Anterior cingulate cortex (tissue), 58 donors: ENCODE results near the gene PRMT9.

Experiments
- DNase-seq, 58 donors: peaks; one replicate each; lab custom pipeline; 2025; lab: John Stamatoyannopoulos, UW

The PRMT9 gene

DNA sequence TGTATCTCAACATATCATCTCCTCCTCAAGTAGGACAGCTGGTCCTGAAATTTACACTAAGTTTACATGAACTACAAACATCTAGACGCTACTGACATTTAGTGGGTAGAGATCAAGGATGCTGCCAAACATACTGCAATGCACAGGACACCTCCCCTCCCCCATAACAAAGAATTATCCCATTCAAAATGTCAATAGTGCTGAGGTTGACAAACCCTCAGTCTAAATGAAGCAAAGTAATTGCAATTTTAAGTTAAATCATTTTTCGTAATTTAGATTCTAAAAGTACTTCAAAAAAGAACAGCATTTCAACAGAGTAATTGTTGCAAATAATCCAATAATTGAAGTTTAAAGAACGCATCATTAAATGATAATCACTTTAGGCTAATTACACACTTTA is 1.2 kb downstream of the PRMT9 start:
- no peak for DNase-seq

DNA sequence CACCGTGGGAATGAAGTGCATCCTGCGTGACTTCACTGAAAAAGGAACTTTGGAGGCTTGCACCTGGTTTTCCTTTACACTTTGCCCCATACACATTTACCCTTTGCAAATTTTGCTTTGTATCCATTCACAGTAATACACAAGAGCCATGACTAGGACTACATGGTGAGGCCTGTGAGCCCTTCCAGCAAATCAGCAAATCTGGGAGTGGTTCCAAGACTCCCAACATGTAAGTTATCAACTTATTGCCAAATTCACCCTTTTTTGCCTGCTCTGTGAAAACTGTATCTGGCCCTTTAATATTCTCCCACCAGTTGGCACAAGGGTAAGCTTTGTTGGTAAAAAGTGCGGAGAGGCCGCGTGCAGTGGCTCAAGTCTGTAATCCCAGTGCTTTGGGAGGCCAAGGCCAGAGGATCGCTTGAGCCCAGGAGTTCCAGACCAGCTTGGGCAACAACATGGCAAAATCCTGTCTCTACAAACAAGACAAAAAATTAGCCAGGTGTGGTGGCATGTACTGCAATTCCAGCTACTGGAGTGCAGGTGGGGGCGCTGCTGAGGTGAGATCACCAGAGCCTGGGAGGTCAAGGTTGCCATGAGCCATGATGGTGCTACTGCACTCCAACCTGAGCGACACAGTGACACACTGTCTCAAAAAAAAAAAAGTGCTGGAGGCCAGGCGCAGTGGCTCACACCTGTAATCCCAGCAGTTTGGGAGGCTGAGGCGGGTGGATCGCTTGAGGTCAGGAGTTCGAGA is 5.0 kb downstream of the PRMT9 start:
- DNase-seq: no peak

DNA sequence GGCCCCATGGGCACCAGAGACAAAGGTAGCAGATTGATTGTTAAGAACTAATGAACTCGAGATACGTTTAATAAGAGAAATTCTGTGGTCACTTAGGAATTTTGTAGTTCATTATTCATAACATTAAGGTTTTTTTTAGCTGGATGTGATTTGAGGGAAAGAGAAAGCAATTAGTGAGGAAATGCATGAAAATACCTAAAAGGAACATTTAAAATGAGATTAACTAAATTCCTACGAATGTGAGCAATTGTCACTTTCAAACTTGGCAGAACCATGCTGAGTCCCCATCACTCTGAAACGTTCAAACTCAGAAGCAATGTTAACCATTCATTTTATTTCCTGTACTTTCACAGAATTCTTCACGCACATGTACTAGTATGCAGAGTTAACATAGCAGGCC is 5.9 kb downstream of the PRMT9 start:
- no peak for DNase-seq

DNA sequence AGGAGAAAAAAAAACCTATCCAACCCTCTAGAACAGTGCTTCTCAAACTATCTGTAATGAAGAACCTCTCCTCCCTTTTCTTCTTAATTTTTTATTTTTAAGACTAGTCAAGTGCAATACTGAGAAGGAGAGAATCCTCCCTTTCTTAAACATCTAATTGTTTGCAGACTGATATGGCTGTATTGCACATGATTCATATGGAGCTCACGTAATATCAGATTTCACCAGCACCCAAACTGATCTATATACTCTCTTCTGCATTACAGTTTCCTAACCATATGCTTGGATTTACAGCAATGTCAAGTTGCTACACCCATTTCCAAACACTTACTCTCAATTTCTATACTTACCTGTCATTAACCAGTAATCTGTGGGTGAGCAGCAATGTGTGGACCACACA is 9.5 kb downstream of the PRMT9 start:
- no peak for DNase-seq

DNA sequence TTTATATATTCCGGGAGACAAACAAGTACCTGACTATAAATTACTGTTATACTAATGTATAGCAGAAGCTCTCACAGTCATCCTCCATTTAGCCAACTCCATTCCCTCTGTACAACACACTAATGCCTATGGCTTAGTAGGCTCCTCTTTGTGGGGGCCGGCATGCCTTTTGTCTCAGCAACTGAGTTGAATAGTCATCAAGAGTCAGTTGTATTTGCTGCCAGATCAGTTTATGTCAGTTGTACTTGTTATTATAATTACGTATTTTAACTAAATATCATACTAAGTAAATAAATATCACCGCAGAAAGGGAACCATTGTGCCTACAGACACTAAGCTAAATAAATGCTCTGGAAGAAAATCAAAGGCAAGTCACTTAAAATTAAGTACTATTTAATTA is 9.9 kb downstream of the PRMT9 start:
- no peak for DNase-seq

DNA sequence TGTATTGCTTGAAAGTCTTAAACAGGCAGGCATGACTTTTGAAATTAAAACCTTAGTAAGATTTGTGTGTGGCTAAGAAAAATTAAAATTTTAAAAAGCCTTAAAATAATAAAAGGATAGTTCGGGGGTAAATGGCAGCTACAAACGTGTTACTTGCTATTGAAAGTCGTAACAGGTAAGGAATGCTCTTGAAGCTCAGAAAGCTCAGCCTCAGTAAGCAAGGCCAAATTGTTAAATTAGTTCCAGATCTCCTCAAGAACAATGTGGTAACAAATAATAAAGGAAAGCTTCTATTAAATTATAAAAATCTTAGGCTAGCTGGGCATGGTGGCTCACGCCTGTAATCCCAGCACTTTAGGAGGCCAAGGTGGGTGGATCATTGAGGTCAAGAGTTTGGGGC is 25.5 kb downstream of the PRMT9 start:
- no peak for DNase-seq

DNA sequence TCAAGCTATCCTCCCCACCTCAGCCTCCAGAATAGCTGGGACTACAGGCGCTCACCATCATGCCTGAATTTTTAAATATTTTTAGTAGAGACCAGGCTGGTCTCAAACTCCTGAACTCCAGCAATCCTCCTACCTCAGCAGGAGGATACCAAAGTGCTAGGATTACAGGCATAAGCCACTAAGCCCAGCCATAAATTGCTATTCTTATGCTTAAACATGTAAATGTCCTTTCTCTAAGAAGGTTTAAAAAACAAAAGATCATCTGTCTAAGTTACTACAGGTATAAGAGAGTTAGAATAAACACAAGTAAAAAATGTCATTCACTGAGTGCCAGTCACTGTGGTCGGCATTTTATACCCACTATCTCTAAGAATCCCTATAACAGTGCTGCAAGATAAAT is 28.3 kb downstream of the PRMT9 start:
- no peak for DNase-seq

DNA sequence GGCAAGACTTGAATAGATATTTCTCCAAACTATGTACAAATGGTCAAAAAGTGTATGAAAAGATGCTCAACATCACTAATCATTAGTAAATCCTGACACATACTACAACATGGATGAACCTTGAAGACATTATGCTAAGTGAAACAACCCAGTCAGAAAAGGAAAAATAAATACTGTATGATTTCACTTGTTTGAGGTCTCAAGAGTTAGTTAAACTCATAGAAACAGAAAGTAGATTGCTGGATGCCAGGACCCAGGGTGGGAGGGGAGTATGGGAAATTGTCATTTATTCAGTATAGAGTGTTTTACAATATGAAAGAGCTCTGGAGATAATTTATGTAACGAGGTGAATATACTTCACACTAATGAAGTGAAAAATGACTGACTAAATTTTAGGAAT is 32.4 kb downstream of the PRMT9 start:
- DNase-seq: no peak

DNA sequence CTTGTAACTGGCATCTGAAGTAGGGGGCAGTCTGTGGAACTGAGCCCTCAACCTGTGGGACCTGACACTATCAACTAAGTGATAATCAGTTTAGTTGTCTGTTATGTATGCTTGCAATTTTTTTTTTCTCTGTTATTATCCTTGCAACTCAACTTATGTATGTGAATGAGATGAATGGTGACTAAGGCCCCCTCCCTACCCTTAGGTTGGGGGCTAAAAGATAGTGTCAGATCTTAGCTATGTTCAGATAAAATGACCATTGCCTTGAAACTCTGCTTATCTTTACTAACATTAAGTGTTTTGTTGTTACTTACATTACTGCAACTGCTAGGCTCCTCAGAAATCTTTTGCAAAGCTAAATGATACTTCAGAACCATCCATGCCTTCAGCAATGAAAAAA is 35.3 kb downstream of the PRMT9 start:
- no peak for DNase-seq

DNA sequence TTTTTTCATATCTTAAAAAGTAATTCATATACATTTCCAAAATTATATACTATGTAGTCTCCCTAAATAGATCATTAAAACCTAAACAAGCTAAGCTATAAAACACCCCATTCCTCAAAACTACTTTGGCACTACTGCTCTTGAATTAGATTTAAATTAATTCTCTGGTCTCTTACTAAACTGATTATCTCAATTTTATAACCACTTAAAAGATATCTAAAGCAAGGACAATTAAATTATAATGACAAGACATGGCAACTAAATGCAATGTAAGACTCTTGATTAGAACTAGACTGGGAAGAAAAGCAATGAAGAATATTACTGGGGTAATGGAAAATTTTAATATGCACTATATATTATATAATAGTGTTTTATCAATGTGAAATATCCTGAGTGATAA is 38.9 kb downstream of the PRMT9 start:
- DNase-seq: no peak

DNA sequence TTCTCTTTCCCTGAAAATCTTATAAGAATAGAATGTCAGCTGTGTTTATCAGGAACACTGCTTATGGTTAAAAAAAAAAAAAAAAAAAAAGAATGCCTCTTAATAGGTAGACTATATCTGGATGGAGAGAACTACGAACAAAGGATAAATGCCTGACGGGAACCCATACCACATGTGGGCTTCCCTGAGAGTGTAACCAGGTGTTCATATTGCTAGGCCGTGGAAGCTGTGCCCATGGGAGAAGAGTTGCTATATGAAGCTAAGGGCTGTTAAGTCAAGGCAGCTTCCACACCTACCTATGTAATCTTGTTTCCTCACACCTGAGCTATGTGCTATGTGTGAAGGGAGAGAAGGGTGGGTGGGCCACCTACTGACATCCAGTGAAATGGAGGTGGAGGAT is 39.5 kb downstream of the PRMT9 start:
- no peak for DNase-seq

DNA sequence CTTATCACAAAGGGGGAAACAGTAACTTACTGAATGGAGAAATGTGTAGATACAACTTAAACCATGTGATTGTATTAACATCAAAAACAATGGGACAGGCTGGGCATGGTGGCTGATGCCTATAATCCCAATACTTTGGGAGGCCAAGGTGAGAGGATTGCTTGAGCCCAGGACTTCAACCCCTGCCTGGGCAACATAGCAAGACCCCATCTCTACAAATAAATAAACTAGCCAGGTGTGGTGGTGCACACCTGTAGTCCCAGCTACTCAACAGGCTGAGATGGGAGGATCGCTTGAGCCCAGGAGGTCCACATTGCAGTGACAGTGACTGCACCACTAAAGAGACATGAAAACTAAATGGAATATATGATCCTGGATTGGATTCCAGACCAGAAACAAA is 40.3 kb downstream of the PRMT9 start:
- DNase-seq: no peak

DNA sequence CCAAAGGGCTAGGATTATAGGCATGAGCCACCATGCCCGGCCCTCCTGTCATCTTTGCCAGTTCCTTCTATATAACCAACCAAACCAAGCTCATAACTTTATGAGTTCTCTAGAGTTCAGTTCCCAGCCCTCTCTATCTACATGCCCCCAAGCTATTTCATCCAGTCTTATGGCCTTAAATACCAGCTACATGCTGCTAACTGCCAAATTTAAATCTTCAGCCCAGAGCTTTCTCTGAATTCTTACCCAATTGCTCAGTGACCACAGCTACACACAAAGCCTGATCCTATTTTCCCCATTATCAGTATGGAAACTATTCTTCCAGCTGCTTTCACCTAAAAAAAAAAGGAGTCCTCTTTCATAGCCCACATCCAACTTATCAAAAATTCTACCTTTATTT is 43.6 kb downstream of the PRMT9 start:
- DNase-seq: no peak

DNA sequence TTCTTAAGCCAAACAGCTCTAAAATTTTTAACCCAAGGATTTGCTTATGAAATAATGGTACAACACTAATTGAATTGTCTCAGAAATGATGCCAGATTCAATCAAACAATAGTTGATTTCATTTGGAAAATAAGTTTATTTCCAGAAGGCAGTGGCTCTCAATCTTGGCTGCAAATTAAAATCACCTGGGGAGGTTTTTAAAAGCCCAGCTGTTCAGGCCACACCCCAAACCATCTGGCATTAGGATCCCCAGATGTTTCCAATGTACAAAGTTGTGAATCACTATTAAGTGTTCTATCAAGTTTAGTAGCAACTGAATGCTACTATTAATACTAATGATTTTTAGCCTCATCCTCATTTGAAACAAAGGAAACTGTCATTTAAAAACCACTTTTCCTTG is 44.6 kb downstream of the PRMT9 start:
- no peak for DNase-seq

DNA sequence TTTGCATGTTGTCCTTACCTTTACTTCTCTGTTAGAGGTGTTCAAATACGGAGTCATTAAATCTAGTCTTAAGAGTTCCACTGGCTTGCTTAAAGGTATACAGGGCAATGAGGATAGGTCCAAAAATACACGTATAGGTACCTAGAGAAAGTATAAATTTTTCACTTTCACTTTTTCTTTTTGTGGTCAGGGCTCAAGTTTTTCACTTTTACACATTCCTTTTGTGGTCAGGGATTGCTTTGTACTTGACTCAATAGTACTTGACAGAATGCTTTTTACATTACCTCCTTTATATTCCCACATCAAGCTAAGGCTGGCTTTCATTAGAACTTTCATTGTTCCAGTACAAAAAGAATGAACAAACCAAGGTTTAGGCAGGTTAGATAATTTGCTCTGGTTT is 45.0 kb downstream of the PRMT9 start:
- DNase-seq: no peak

DNA sequence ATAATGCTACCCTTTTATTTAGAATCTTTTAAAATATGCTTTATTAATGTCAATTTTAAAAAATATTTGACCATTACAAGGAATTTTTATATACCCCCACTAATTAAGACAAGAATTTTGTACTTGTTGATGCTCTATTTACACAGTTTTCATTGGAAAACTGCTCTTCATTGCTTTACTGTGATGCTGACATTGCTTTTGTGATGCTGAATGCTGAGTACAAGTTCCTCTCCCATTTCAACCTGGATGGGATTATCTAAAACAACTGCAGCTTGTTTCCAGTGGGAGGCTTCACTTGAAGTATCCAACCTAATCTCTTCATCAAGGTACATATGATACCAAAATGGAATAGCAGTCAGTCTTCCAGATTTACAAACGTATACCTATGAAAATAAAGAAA is 45.6 kb downstream of the PRMT9 start:
- no peak for DNase-seq

DNA sequence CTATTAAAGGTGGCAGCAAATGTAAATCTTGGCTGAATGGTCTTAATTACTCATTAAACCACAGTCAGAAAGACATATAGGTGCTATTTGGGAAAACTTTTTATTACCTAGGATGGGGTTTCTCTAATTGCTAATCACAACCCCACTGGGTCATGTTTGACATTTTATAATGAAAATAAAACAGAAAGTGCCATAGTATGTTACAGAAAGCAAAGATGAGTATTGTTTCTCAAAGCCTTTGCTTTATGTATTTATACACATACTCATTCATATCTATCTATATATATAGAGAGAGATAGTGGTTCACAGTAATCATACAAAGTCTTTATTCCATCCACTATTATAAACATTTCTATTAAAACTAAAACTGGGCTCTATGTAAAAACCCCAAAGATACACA is 48.6 kb downstream of the PRMT9 start:
- DNase-seq: no peak

DNA sequence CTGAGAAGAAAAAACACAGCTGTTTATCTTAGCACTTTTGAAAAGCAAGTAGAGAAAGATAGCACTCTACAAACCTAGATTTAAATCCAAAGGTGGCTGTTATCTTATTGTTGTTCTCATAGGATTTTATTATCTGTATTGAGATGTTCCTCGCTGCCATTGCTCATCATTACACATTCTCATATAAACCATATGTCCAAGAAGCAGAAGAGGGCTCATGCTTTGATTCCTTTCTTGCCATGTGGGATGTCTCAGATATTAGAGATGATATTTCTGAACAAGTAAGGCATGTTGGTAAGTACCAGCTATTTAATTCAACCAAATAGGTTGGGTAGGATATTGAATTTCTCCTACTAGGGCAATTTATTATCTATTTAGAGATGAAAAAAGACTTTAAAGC is 50.3 kb downstream of the PRMT9 start:
- no peak for DNase-seq

DNA sequence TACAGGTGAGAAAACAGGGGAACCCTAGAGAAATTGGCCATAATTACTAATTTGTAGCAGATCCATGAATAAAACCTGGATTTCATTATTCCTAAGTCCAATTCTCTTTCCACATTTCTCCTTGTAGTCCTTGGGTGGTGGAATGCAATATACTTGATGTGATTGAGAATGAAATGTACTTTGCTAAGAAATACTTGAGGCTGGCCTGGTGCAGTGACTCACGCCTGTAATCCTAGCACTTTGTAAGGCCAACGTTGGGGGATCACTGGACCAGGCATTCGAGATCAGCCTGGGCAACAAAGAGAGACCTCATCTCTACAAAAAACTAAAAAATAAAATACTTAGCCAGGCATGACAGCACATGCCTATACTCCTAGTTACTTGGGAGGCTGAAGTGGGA is 50.9 kb downstream of the PRMT9 start:
- DNase-seq: no peak

DNA sequence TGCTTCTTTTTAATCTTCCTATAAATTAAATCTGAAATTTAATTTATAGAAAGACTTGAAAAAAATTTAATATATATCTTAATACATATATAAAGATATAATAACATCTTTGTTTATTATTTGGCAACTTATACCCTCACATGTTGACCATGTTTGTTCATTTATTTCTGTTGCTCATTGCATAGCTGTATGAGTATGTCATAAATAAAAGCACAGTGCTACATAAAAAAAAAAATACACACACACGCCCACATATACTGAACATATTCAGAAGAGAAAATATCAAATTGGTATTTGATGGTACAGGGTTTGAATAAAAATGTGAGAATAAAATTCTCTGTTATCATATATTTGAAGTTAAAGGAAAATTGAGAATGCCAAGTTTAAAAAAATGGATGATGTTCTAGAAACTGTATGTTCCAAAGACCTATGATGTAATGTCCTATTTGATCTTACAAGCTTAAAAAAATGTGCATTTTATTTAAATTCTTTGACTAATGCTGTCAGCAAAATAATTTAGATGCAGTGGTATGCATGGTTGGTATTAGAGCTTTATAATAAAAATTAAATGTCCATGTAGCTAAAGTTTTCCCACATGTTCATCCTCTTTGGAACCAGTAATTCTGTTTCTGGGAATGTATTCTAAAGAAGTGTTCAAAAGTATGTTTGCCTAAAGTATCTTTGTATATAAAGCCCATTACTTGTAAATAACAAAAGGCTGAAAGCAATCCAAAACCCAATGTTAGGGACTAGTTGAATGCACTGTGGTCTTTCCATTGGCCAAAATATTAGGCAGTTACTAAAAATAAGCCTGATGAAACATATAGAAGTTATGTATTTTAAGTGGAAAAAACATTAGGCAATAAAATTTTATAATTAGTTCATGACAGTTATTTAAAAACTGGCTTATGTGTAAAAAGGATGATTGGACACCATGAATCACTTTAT is 53.9 kb downstream of the PRMT9 start:
- DNase-seq: no peak

DNA sequence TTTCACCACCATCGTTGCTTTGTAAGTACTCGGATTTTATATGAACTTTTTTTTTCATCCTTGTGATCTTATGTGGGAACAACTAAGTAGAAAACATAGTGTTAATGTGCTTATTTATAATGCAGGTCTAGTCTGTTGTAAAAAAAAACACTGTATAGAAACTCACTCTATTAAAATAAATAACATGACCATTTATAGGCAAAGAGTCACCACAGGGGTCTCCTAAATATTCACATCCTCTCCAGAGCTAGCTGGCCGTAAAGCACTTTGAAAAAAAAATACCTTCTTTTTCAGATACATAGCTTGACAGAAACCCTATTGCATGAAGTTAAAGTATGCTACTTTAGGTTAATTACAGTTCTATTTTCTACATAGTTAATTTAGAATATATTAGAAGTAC is 55.5 kb downstream of the PRMT9 start:
- DNase-seq: no peak

DNA sequence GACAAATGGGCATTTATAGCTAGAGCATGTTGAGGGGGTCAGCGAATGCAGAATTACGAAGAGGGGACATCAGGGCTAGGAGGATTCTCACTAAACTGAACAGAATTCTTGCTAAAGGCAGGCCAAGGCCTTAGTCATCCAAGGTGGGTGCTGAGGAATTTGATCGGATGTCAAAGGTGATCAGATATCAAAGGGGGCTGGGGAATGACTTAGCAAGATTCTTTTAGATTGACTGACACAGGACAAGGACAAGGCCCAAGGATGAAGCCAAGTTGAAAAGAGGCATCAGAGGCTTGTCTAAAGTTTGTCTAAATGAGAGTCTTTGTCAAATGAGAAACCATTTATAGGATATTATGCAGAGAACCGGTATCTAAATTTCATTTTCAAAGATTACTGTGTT is 57.1 kb downstream of the PRMT9 start:
- DNase-seq: no peak
